ENCODE results near the gene CAMK1D.

CAMK1D gene

DNA sequence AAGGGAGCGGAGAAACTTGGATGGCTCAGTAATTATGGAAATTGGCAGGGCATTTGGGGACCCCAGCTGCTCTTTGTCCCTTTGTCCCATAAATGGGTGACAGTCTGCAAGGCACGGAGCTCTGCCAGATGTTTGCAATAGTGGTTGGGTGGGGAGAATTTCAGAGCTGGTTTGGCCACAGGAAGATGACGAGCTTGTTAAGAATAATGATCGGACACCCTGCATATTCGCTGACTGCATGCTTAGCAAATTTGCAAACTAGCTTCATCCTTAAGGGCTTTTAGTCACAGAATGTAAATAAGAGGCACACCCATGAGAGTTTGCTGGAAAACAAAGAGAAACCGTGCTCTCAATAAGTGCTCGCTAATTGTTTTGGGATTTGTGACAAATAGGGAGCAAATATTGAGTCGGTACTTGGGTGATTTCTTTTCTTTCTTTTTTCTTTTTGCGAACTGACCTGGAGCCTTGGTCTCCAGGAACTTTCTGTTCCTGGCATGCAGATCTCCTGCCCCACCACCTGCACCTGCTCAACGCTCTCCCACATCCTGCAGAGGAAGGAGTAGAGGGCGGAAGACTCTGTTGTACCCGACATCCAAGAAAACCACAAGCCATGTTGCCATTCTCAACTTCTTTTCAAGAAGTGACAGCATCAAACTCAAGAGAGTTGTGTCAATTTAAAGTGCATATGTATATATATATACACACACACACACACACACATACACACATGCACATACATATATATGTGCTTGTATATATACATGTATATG lies 238.9 kb downstream of the CAMK1D start:
- in situ Hi-C loops (cut with HindIII; ENCODE audit: low pct_ligation_motif_present, low pct_unique_long_range_greater_than_20kb, low sequenced_read_pairs), result no loop called here
- DNase-seq, result no peak

DNA sequence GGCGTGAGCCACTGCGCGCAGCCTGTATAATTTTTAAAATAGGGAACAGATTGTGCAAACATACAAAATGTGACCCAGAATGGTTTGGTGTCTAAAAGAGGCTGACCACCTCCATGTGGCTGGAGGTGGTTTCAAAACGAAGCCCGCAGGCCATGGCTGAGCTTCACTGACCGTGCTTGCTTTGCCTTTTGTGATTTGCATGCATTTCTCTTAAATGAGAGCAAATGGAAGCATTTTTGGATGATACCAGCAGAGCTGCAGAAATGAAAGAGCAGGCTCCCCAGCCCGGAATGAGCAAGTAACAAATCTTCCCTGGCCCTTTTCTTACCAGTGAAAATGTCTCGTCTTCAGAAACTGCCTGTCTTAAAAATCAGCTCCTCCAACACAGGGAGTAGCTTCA lies 239.9 kb downstream of the CAMK1D start:
- in situ Hi-C loops (cut with HindIII; ENCODE audit: low pct_ligation_motif_present, low pct_unique_long_range_greater_than_20kb, low sequenced_read_pairs), result no loop called here
- DNase-seq, result no peak

DNA sequence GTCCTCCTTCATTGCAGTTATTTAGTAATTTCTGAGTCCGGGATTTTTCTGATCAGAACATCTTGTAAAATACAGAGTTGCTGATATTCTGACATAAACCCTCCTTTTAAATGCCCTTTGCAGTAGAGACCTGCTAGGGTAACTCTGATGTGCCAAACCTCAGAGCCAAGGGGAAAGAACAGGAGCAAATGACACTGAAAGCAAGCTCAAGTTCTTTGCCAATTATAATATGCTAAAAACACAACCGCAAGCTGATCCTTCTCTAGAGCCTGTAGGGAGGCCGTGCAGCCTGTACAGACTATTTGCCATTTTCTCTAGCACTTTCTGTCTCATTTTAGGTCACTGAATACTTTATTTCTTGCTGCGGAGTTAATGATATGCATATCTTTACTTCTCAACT lies 240.4 kb downstream of the CAMK1D start:
- no peak for DNase-seq
- in situ Hi-C loops (cut with HindIII; ENCODE audit: low pct_ligation_motif_present, low pct_unique_long_range_greater_than_20kb, low sequenced_read_pairs), result no loop called here

DNA sequence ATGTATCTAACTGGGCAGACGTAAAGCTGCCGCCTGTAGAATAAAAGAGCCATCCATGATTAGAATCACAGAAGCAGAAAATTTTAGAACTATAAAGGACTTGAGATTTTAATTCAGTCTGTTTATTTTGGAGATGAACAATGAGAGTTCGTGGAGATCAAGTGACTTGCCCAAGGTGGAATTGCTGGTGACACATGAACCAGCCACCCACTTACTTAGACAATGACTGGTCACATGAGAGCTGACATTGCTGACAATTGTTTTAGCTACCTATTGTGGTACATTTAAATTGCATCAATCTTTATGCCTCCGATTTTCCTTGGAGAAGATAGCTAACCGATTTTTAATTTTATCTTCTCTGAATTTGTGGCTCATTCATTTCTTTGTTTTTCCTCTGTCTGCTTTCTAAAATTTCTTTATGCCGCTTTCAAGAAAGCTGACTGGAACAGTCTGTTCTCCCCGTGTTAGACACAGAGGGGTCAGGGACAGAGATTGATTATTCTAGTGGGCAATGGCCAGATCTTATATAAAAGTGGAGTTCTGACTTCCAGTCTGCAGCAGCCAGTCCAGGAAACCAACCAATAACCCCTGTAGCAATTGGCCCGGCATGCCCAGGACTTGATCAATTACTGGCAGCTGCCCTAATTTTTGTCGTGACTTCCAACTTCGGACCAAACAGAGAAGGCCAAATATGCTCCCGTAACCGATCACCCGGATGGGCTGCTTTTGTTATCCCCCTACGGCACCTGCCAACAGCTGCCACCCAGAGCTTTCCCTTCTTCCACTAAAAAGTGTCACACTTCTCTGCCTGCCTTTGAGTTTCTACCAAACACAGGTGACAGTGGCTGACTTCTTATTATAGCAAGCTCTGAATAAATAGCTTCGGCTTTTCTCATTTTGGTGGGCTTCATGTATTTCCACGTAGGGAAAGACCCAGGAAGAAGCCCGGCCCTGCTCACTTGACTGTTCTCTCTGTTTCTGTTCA lies 241.6 kb downstream of the CAMK1D start:
- no peak for DNase-seq
- in situ Hi-C loops (cut with HindIII; ENCODE audit: low pct_ligation_motif_present, low pct_unique_long_range_greater_than_20kb, low sequenced_read_pairs), result no loop called here

DNA sequence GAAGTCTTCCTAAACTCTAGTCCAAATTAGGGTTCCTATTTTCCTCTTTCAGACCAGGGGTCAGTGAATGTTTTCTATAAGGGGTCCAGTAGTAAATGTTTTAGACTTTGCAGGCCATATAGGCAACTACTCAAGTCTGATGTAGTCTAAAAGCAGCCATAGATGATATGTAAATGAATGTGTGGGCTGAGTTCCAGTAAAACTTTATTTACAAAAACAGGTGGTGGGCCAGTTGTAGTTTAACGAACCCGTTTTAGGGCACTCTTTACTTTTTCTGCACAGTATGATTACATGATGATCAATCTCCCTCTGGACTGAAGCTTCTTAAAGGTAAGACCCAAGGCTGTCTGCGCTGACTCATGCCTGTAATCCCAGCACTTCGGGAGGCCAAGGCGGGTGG lies 243.6 kb downstream of the CAMK1D start:
- in situ Hi-C loops (cut with HindIII; ENCODE audit: low pct_ligation_motif_present, low pct_unique_long_range_greater_than_20kb, low sequenced_read_pairs), result no loop called here
- DNase-seq, result no peak

DNA sequence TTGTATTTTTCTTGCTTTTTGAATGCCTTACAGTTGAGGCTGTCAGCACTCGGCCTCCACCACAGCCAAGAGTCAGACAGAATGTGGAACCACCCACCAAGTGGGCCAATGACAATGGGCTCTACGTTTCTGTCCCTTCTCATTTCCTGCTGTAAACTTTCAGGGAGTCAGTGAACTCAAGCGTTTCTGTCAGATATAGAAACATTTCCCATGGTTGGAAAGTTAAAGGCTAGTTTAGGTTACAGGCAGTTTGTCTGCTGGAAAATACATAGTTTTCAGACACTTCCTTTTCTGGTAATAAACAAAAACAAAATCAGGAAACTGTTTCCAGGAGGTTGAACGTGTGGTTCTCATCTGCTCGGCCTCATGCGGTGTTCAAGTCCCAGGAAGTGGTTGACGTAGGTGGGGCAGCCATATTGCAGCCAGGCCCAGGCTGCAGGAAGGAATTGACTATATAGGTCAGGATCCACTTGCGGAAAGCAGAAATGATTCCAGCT lies 245.1 kb downstream of the CAMK1D start:
- in situ Hi-C loops (cut with HindIII; ENCODE audit: low pct_ligation_motif_present, low pct_unique_long_range_greater_than_20kb, low sequenced_read_pairs), result no loop called here
- no peak for DNase-seq

DNA sequence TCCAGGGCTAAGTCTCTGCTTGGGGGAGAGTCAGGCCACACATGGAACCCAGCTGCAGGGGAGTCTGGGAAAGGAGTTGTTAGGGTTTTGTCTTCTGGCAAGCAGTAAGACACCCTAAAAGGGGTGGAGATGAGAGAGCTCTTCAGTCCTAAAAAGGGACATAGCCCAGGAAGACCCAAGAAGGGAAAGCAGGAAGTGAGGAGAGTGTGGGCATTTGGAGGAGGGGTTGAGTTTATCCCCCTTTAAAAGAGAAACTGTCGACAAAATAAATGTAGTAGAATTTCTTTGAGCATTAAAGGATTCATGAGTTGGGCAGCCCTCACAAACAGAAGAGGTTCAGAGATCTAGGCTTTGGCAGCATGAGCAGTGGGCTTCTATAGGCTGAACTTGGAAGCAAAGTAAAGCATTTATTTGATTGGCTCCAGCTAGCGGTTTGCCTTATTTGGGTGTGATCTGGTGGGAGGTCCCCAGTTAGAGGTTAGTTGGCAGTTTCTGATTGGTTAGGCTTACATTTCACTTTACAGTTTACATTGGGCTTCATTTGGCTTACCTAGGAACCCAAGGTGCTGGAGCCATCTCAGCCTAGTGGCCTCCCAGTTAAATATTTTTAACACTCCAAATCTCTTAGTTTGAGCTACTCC lies 246.7 kb downstream of the CAMK1D start:
- no peak for DNase-seq
- in situ Hi-C loops (cut with HindIII; ENCODE audit: low pct_ligation_motif_present, low pct_unique_long_range_greater_than_20kb, low sequenced_read_pairs), result no loop called here

DNA sequence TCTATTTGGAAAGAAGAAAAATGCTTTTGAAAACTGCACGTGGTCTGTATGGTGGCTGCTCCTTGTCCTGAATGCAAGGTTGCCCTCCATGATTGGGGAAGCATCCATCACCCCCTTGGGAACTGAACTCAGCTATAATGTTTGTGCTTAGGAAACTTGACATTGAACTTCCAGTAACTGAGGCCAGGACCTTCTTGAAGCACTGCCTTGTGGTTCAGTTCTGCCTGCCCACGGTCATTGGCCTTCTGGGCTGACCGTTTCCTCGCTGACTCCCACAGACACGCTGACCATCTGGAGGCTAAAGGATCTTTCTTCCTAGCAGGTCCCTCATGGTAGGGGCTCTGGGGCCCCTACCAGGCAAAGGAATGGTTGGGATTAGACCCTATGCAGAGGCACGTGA lies 247.8 kb downstream of the CAMK1D start:
- DNase-seq, result no peak
- in situ Hi-C loops (cut with HindIII; ENCODE audit: low pct_ligation_motif_present, low pct_unique_long_range_greater_than_20kb, low sequenced_read_pairs), result no loop called here

DNA sequence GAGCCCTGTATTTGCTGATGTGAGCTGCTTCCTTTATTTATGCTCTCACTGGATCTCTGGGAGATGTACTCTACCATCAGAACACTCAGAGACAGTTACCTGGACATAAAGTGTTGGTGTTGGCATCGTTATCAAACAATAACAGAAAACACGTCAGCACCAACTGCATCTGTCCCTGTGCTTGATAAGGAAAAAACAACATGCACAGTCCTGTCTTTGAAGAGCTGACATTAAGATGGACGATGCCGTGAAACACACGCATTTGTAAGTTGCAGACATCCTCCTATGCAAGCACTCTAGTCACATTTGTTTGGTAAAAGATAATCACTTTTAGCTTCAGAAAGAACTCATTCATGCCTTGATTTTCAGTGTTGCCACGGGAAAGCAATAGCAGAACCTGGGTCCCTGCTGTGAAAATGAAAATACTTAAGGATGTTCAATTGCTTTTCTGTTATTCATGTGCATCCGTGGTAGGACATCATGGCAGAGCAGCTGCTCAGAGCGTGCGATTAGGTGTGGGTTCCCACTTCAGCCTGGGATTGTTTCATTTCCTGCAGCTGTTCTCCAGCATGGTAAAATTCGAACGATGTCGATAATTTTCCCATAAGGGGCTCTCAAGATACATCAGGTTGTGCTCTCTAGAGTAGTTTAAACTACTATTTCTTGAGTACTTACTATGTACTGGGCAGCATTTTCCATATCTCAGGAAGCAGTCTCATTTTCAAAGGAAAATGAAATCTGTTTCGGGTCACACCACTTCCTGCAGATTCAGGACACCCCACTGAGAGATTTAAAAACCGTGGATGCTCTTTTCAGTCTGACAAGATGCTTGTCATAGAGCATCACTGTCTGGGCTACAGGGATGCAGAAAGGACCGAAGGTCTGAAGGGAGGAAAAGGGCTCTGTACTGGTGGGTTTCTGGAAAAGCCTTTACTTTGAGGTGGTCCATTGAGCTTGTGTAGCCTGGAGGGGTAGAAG lies 248.7 kb downstream of the CAMK1D start:
- DNase-seq, result no peak

DNA sequence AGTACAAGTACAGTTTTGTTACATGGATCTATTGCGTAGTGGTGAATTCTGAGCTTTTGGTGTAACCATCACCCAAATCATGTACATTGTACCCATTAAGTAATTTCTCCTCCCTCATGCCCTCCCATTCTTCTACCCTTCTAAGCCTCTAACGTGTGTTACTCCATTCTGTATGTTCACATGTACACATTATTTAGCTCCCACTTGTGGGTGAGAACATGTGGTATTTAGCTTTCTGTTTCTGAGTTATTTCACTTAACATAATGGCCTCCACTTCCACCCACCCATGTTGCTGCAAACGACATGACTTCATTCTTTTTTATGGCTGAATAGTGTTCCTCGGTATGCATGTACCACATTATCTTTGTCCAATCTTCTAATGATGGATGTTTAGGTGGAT lies 251.3 kb downstream of the CAMK1D start:
- in situ Hi-C loops (cut with HindIII; ENCODE audit: low pct_ligation_motif_present, low pct_unique_long_range_greater_than_20kb, low sequenced_read_pairs), result no loop called here
- DNase-seq, result no peak

More for the DNA sequence above, 248.7 kb downstream of the CAMK1D start:
- in situ Hi-C loops (cut with HindIII; ENCODE audit: low pct_ligation_motif_present, low pct_unique_long_range_greater_than_20kb, low sequenced_read_pairs), result no loop called here

DNA sequence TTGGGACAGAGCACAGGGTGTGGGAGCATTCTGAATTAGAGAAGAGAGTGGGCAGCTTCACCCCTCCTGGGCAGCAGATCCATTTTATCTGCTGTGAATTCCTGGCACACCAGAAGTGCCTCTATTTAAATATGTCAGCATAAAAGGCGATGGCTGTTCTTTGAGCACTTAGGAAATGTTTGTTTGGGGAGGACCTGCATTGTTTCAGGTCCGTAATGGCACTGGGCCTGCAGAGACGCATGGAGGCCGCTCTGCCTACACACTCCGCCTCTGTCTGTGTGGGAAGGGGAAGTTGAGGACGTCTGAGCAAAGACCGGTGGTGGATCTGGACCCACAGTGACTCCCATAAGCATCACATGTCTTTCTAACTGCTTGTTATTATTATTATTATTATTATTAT lies 253.2 kb downstream of the CAMK1D start:
- in situ Hi-C loops (cut with HindIII; ENCODE audit: low pct_ligation_motif_present, low pct_unique_long_range_greater_than_20kb, low sequenced_read_pairs), result no loop called here
- no peak for DNase-seq

DNA sequence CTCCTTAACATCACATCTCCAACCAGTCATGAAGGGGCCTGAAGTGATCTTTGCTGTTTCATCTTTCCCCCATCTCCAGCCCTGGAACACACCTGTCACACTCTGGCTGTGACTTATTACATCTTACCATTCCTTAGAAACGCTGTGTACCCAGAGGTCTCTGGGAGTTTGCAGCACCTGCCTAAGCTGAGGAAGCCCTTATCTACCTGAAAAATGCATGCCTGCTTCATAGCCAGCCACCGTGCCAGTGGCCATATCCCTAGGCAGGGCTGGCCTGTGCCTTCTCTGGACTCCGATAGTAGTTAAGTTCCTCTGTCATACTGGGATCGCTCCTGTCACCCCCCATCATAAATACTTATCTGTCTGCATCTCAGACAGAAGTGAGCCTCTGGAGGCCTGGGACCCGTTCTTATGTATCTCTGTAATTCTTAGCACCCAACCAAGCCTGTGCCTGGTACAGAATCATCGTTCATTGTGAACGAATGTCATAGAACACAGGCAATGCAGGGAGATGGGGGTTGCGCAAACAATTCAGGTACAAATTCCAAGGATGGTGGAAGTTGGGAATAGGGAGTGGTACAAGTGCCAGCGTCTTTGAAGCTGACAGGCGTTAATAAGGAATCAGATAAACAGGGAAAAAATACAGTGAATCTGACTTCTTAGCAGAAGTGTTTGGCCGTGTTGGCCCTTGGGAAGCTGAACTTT lies 254.6 kb downstream of the CAMK1D start:
- no peak for DNase-seq
- in situ Hi-C loops (cut with HindIII; ENCODE audit: low pct_ligation_motif_present, low pct_unique_long_range_greater_than_20kb, low sequenced_read_pairs), result no loop called here

DNA sequence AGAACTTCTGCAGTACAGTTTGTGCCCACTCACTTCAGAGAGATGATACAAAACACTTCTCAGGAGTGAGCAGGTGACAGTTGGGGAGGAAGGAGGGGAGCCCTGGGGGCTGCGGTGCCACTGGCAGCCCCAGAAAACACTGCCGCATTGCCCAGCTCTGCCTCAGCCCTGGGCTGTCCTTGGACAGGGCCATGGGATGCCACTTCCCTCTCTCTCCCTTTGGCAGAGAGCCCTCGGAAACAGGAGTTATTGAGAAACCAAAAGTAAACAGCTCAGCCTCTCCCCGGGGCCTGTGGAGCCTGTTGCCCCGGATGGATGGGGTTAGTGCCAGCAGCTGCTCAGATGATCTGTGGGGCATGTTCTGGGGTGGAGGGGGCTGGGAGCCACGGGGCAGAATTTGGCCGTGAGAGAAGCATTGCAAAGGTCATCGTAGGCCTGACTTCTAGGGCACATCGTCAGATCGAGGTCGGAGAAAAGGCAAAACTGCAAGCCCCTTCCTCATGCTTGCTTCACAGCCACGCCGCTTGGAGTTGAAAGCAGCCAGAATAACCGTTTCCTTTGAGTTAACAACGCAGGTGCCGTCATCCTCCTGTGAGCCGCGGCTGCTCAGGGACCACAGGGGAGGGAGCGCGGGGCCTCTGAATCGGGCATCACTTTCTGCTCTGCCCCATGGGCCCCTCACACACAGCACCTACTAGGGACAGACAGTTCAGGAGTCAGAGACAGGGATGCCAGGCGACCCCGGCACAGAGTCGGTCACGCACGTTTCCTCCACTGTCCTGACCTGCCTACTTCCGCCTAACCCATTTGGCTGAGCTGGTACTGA lies 256.4 kb downstream of the CAMK1D start:
- in situ Hi-C loops (cut with HindIII; ENCODE audit: low pct_ligation_motif_present, low pct_unique_long_range_greater_than_20kb, low sequenced_read_pairs), result no loop called here
- DNase-seq, result peak; percentile 71

DNA sequence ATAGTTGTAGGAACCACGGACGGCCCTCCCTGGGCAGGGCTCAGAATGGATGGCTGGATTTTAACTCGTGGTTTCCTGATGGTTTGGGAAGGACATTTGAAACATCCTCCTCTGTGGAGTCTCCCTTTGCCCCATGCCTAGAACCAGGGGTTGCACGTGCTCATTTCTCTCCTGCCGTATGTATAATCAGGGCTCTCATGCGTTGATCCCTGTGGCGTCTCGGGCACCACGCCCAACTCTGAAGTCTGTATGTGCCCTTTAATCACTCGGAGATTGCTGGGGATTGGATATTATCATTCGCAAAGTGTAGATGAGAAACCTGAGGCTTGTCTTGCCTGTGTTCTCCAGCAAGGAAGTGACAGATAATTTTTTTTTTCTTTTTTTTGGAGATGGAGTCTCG lies 257.1 kb downstream of the CAMK1D start:
- no peak for DNase-seq
- in situ Hi-C loops (cut with HindIII; ENCODE audit: low pct_ligation_motif_present, low pct_unique_long_range_greater_than_20kb, low sequenced_read_pairs), result no loop called here

DNA sequence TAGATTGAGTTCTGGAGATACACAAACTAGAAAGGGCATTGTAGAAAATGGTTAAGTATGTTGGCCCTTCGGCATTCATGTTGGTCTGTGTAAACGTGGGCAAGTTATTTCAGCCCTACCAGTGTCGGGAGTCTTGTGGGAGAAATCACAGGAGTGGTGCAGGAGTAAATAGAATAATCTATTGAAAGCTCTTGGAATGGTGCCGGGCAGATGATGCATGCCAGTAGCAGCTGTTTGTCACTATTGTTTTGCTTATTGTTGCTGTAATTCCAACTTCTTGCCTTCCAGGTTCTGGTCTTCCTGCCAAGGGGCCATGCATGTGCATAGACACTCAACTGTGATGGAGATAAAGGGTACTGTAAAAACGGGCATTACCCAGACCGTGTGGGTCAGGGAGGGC lies 259.4 kb downstream of the CAMK1D start:
- in situ Hi-C loops (cut with HindIII; ENCODE audit: low pct_ligation_motif_present, low pct_unique_long_range_greater_than_20kb, low sequenced_read_pairs), result no loop called here
- no peak for DNase-seq

DNA sequence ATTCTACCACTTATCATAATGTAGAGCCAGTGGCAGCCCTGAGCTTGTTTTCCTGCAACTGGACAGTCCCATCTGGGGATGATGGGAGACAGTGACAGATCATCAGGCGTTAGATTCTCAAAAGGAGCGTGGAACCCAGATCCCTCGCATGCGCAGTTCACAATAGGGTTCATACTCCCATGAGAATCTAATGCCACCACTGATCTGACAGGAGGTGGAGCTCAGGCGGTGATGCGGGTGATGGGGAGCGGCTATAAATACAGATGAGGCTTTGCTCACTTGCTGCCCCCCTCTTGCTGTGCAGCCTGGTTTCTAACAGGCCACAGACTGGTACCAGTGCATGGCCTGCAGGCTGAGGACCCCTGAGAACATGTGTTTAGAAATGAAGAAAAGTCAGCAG lies 260.1 kb downstream of the CAMK1D start:
- in situ Hi-C loops (cut with HindIII; ENCODE audit: low pct_ligation_motif_present, low pct_unique_long_range_greater_than_20kb, low sequenced_read_pairs), result no loop called here

DNA sequence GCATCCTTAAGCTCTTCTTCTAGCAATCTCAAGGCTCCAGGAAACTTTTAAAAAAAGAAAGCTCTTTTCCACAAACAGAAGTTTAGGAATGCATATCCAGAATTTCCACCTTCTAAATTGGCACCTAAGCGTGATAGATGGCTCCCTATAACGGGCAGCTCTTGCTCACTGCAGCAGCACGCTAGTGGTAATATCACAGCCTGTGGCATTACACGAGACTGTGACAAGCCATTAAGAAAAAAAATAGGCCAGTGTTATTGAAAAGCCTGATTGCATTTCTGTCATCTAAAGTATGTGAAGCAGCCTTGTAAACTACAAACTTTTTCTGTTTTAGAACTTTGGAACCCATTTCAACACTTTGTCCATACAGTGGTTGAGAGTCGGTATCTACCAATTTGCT lies 263.8 kb downstream of the CAMK1D start:
- DNase-seq, result no peak

More for the DNA sequence above, 260.1 kb downstream of the CAMK1D start:
- DNase-seq, result no peak

More for the DNA sequence above, 263.8 kb downstream of the CAMK1D start:
- in situ Hi-C loops (cut with HindIII; ENCODE audit: low pct_ligation_motif_present, low pct_unique_long_range_greater_than_20kb, low sequenced_read_pairs), result no loop called here
